Measurements from ENCODE around the gene HLA-DMA. TPM values are rescaled to one million over a fixed set of nuclear protein-coding genes. Genes with fewer than 3 reads are reported as not detected.

The HLA-DMA gene
- total and polyA plus RNA-seq, 2 of the 8 experiments (the other 6 are each of a cell fraction or from before 2014, with no cell fraction given) = 13.3 to 23.1 TPM

- CTCF ChIA-PET (ENCODE audit: partially characterized antibody) = interaction anchor here (0.7 kb wide), 1 partner anchor 157 kb away, joined by 3 read pairs; no protein-coding TSS in a partner anchor
- Histone ChIP-seq H3K36me3 (ENCODE audit: control insufficient read depth in 2 of 4, insufficient read depth in 4 of 4, low read length in 3 of 4) (no peaks in the 10 kb centered on the region), H3K23ac (ENCODE audit: insufficient read length) (no peak overlapping the region), H2BK15ac (ENCODE audit: low read length) (no peak overlapping the region), H3K9ac (replicated peaks in 1 of 4; ENCODE audit: extremely low read depth in 1 of 4, low read depth in 3 of 4, low read length in 3 of 4) (no peak overlapping the region), H2BK12ac (ENCODE audit: low read depth, low read length) (no peak overlapping the region), H4K5ac (ENCODE audit: insufficient read length, low read depth, low read length) (no peak overlapping the region), H3K4me2 (ENCODE audit: insufficient read depth in 1 of 2, low read depth in 2 of 2, low read length in 2 of 2) (no peak overlapping the region), H2AFZ (ENCODE audit: low read length) (no peak overlapping the region), H3K18ac (ENCODE audit: extremely low read depth, low read length) (no peak overlapping the region), H4K8ac (ENCODE audit: extremely low read depth, insufficient read depth, low read length) (no peak overlapping the region), H2BK5ac (ENCODE audit: low read depth, low read length) (no peak overlapping the region), H3K79me1 (ENCODE audit: low read depth, low read length) (no peaks in the 10 kb centered on the region), H3K23me2 (ENCODE audit: low read depth, low read length) (no peaks in the 10 kb centered on the region), H2AK5ac (ENCODE audit: low read depth, low read length) (no peak overlapping the region), H3K27me3 (replicated peaks in 1 of 4; ENCODE audit: control insufficient read depth in 3 of 4, extremely low read depth in 1 of 4, insufficient read depth in 3 of 4, low read length in 3 of 4) (no peaks in the 10 kb centered on the region; a peak in 1 of 7 replicates), H3K14ac (ENCODE audit: insufficient read length) (no peak overlapping the region), H2BK120ac (replicated peaks; ENCODE audit: low read depth, low read length) (no peak overlapping the region), H4K20me1 (replicated peaks in 1 of 2; ENCODE audit: control insufficient read depth in 1 of 2, insufficient read depth in 2 of 2, low read length in 2 of 2) (no peaks in the 10 kb centered on the region), H3K27ac (ENCODE audit: low read depth, low read length) (no peak overlapping the region), H3K56ac (replicated peaks; ENCODE audit: insufficient read length, low read depth, low read length) (no peak overlapping the region), H2BK20ac (ENCODE audit: low read length) (no peak overlapping the region), H3K4me3 (ENCODE audit: extremely low read depth in 1 of 4, insufficient read depth in 2 of 4, low read depth in 3 of 4, low read length in 4 of 4) (no peak overlapping the region), H3K9me3 (ENCODE audit: insufficient read depth in 2 of 2, low read depth in 1 of 2, low read length in 1 of 2) (no peaks in the 10 kb centered on the region), H4K91ac (replicated peaks; ENCODE audit: insufficient read length, low read length) (no peak overlapping the region), H3K4ac (replicated peaks; ENCODE audit: insufficient read length, low read depth, low read length) (no peak overlapping the region), H3K79me2 (ENCODE audit: control insufficient read depth in 1 of 2, insufficient read depth in 2 of 2, low read length in 2 of 2) (no peaks in the 10 kb centered on the region), H3K4me1 (replicated peaks in 1 of 4; ENCODE audit: control insufficient read depth in 3 of 4, insufficient read depth in 4 of 4, low read length in 3 of 4) (peaks cover 0 to 6% (median 2%) of the 10 kb centered on the region in 4 experiments; a peak in 4 of 7 replicates)
- POLR2A ChIA-PET (ENCODE audit: partially characterized antibody) = interaction anchor here (28.8 kb wide), 1 partner anchor 26 kb away, joined by 1158 read pairs; the partner anchor contains the start of genes BRD2 and HLA-DMA
- WGBS, 2 experiments (ENCODE audit: extremely low coverage in 1 of 2, insufficient coverage in 1 of 2, insufficient read length in 1 of 2, insufficient replicate concordance in 2 of 2, low coverage in 1 of 2, low lambda C conversion rate in 2 of 2, missing lambda C conversion rate in 1 of 2) = 84% methylated on average over 4 of the region's 4 CpGs; no CpG with 5 or more reads in 1 of the 2 experiments
- FAIRE-seq (no peak), DNase-seq (ENCODE audit: low read depth in 1 of 2, low spot score in 2 of 2) (no peak)
- TF ChIP-seq EP300 (IDR thresholded peaks at IDR 0.05; ENCODE audit: borderline replicate concordance in 1 of 2, low read depth in 2 of 2, low read length in 2 of 2) (no peak), EZH2 (IDR thresholded peaks at IDR 0.05; ENCODE audit: low read depth, low read length, severe bottlenecking) (no peak), TEAD4 (IDR thresholded peaks at IDR 0.05; ENCODE audit: low read depth, low read length) (no peak), PHF8 (conservative IDR thresholded peaks at IDR 0.05; ENCODE audit: low read depth, low read length) (no peak)
Measured at GRCh38 chr6:32991972-32992371, 39.1 kb upstream of the HLA-DMA start.

All from H1 (cell line).